Spleen (tissue), 7 donors: ENCODE measurements around the gene FNBP1.

Experiments
- CTCF ChIP-seq, 11 experiments: fragments of 200-600 bp in 7 of 11; fragments of 450-650 bp in 4 of 11; sonication (generic) in 4 of 11; IDR thresholded peaks in 8 of 11; conservative IDR thresholded peaks in 3 of 11; 1 replicate in 7 of 11; 2 replicates in 4 of 11; pipeline versions ENCODE4 v1.4.0 to v1.8.0; 2016 to 2021; ENCODE audit warnings: antibody characterized with exemption in 11 of 11, inconsistent platforms in 4 of 11, mild to moderate bottlenecking in 1 of 11
- POLR2A ChIP-seq, 3 donors: fragments of 450-650 bp; IDR thresholded peaks; one replicate each; pipeline ENCODE4 v1.5.1; 2017; ENCODE audit warnings: antibody characterized with exemption in 3 of 3, mild to moderate bottlenecking in 1 of 3
- POLR2AphosphoS5 ChIP-seq, 3 donors: sonication (generic); formaldehyde crosslinking; IDR thresholded peaks; one replicate each; pipeline ENCODE4 v1.5.1; 2017; ENCODE audit warnings: antibody characterized with exemption in 3 of 3
- donor health status: DM: no; HTN: no; CAD: no; lungs with moderate emphysema.
- donor health status: DM: no; HTN: no; CAD: no.
- donor health status: DM: no; HTN: no; CAD: no.

GRCh38 chr9:129845373-129845772, 197.6 kb downstream of the FNBP1 start:
- TF ChIP-seq CTCF (IDR thresholded peaks at IDR 0.05 in 8 of 11, conservative IDR thresholded peaks at IDR 0.05 in 3 of 11) (no peak), POLR2A (IDR thresholded peaks at IDR 0.05) (no peak), POLR2AphosphoS5 (IDR thresholded peaks at IDR 0.05) (no peak)
